ENCODE measurements around the gene HAUS6.

HAUS6 gene

GRCh38 chr9:19130436-19130835, 27.7 kb upstream of the HAUS6 start:
- DNase-seq, result no peak
- Histone ChIP-seq H2BK5ac (ENCODE audit: low read depth, low read length, poor library complexity) (no peak overlapping the region), H3K18ac (ENCODE audit: low read length) (no peak overlapping the region), H2BK120ac (ENCODE audit: insufficient read depth, low read length, poor library complexity) (no peak overlapping the region), H3K9me3 (ENCODE audit: insufficient read depth, low read depth, low read length) (no peaks in the 10 kb centered on the region), H3K4me2 (ENCODE audit: low read length) (peak overlapping the region; percentile 55), H3K36me3 (ENCODE audit: control insufficient read depth in 1 of 2, insufficient read depth in 2 of 2, low read length in 2 of 2) (peaks cover 4 to 6% of the 10 kb centered on the region in 2 experiments), H3K27me3 (ENCODE audit: insufficient read depth, low read length) (no peaks in the 10 kb centered on the region), H3K79me2 (ENCODE audit: control insufficient read depth, insufficient read depth, low read length, poor library complexity) (peaks cover 21% of the 10 kb centered on the region), H4K91ac (ENCODE audit: low read depth, low read length) (peak overlapping the region; percentile 63), H3K14ac (ENCODE audit: low read length) (no peak overlapping the region), H2BK12ac (ENCODE audit: low read length) (peak overlapping the region; percentile 68), H3K79me1 (ENCODE audit: low read length) (peaks cover 26% of the 10 kb centered on the region), H4K12ac (ENCODE audit: low read depth, low read length) (no peak overlapping the region), H2AFZ (ENCODE audit: insufficient read depth, low read length, poor library complexity) (peak overlapping the region; percentile 48), H3K23ac (ENCODE audit: low read length) (no peak overlapping the region), H3K4ac (ENCODE audit: low read depth, low read length) (no peak overlapping the region), H2AK5ac (ENCODE audit: low read length) (no peak overlapping the region), H3K27ac (ENCODE audit: low read depth, low read length) (peak overlapping the region; percentile 54), H3K4me1 (ENCODE audit: control insufficient read depth in 1 of 2, insufficient read depth in 2 of 2, low read length in 2 of 2) (peaks cover 9 to 11% of the 10 kb centered on the region in 2 experiments), H3K4me3 (ENCODE audit: low read depth, low read length) (no peak overlapping the region), H3K9ac (ENCODE audit: low read length) (no peak overlapping the region), H4K8ac (ENCODE audit: low read depth, low read length) (no peak overlapping the region)
- WGBS (ENCODE audit: extremely low coverage, insufficient coverage, insufficient read length), result no CpG with 5 or more reads among the region's 8 CpGs

DNA sequence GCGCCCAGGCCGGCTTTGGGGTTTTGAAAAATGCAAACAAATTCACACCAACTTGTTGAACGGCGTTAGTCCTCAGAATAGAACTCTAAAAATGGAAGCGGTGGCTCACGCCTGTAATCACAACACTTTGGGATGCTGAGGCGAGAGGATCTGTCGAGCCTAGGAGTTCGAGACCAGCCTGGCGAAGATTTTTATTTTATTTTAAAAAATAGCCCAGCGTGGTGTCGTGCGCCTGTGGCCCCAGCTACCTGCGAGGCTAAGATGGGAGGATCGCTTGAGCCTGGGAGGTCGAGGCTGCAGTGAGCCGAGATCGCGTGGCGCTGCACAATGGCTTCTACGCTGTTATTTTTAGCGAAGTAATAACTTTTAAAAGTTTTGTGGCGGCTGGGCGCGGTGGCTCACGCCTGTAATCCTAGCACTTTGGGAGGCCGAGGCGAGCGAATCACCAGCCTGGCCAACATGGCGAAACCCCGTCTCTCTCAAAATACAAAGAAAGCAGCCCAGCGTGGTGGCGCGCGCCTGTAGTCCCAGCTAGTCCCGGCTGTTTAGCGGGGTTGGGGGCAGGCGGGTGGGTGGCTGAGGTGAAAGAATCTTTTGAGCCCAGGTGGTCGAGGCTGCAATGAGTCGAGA, 25.3 kb upstream of the HAUS6 start:
- Histone ChIP-seq H3K9me3 (ENCODE audit: insufficient read depth, low read depth, low read length) (no peaks in the 10 kb centered on the region), H2BK120ac (ENCODE audit: insufficient read depth, low read length, poor library complexity) (peak overlapping the region; percentile 100), H3K14ac (ENCODE audit: low read length) (peak overlapping the region; percentile 92), H3K27ac (ENCODE audit: low read depth, low read length) (peak overlapping the region; percentile 90), H4K12ac (ENCODE audit: low read depth, low read length) (peak overlapping the region; percentile 88), H3K4ac (ENCODE audit: low read depth, low read length) (peak overlapping the region; percentile 100), H3K9ac (ENCODE audit: low read length) (no peak overlapping the region), H2BK12ac (ENCODE audit: low read length) (peak overlapping the region; percentile 82), H3K4me1 (ENCODE audit: control insufficient read depth in 1 of 2, insufficient read depth in 2 of 2, low read length in 2 of 2) (peaks cover 9 to 15% of the 10 kb centered on the region in 2 experiments), H3K18ac (ENCODE audit: low read length) (peak overlapping the region; percentile 97), H4K91ac (ENCODE audit: low read depth, low read length) (peak overlapping the region; percentile 99), H3K23ac (ENCODE audit: low read length) (no peak overlapping the region), H2AK5ac (ENCODE audit: low read length) (peak overlapping the region; percentile 90), H3K4me2 (ENCODE audit: low read length) (peak overlapping the region; percentile 74), H3K79me2 (ENCODE audit: control insufficient read depth, insufficient read depth, low read length, poor library complexity) (peaks cover 21% of the 10 kb centered on the region), H3K36me3 (ENCODE audit: control insufficient read depth in 1 of 2, insufficient read depth in 2 of 2, low read length in 2 of 2) (peaks cover 5 to 10% of the 10 kb centered on the region in 2 experiments), H3K4me3 (ENCODE audit: low read depth, low read length) (peak overlapping the region; percentile 81), H2BK5ac (ENCODE audit: low read depth, low read length, poor library complexity) (peak overlapping the region; percentile 99), H2AFZ (ENCODE audit: insufficient read depth, low read length, poor library complexity) (peak overlapping the region; percentile 94), H3K27me3 (ENCODE audit: insufficient read depth, low read length) (no peaks in the 10 kb centered on the region), H4K8ac (ENCODE audit: low read depth, low read length) (peak overlapping the region; percentile 98), H3K79me1 (ENCODE audit: low read length) (peaks cover 26% of the 10 kb centered on the region)
- no CpG with 5 or more reads among the region's 40 CpGs for whole genome bisulfite sequencing (ENCODE audit: extremely low coverage, insufficient coverage, insufficient read length)
- DNase-seq, result peak; percentile 49 to 61

GRCh38 chr9:19124430-19124793, 21.7 kb upstream of the HAUS6 start:
- Histone ChIP-seq H4K91ac (ENCODE audit: low read depth, low read length) (no peak overlapping the region), H3K27ac (ENCODE audit: low read depth, low read length) (no peak overlapping the region), H3K79me2 (ENCODE audit: control insufficient read depth, insufficient read depth, low read length, poor library complexity) (peaks cover 21% of the 10 kb centered on the region), H3K14ac (ENCODE audit: low read length) (no peak overlapping the region), H3K4ac (ENCODE audit: low read depth, low read length) (no peak overlapping the region), H3K18ac (ENCODE audit: low read length) (no peak overlapping the region), H4K12ac (ENCODE audit: low read depth, low read length) (no peak overlapping the region), H3K79me1 (ENCODE audit: low read length) (peaks cover 25% of the 10 kb centered on the region), H2BK12ac (ENCODE audit: low read length) (no peak overlapping the region), H3K9ac (ENCODE audit: low read length) (no peak overlapping the region), H3K4me2 (ENCODE audit: low read length) (no peak overlapping the region), H3K9me3 (ENCODE audit: insufficient read depth, low read depth, low read length) (no peaks in the 10 kb centered on the region), H3K23ac (ENCODE audit: low read length) (no peak overlapping the region), H3K4me1 (ENCODE audit: control insufficient read depth in 1 of 2, insufficient read depth in 2 of 2, low read length in 2 of 2) (peaks cover 5 to 8% of the 10 kb centered on the region in 2 experiments), H4K8ac (ENCODE audit: low read depth, low read length) (no peak overlapping the region), H3K27me3 (ENCODE audit: insufficient read depth, low read length) (no peaks in the 10 kb centered on the region), H2BK5ac (ENCODE audit: low read depth, low read length, poor library complexity) (no peak overlapping the region), H2AK5ac (ENCODE audit: low read length) (no peak overlapping the region), H3K4me3 (ENCODE audit: low read depth, low read length) (no peak overlapping the region), H2BK120ac (ENCODE audit: insufficient read depth, low read length, poor library complexity) (no peak overlapping the region), H3K36me3 (ENCODE audit: control insufficient read depth in 1 of 2, insufficient read depth in 2 of 2, low read length in 2 of 2) (peaks cover 22 to 33% of the 10 kb centered on the region in 2 experiments), H2AFZ (ENCODE audit: insufficient read depth, low read length, poor library complexity) (no peak overlapping the region)
- DNase-seq, result no peak

DNA sequence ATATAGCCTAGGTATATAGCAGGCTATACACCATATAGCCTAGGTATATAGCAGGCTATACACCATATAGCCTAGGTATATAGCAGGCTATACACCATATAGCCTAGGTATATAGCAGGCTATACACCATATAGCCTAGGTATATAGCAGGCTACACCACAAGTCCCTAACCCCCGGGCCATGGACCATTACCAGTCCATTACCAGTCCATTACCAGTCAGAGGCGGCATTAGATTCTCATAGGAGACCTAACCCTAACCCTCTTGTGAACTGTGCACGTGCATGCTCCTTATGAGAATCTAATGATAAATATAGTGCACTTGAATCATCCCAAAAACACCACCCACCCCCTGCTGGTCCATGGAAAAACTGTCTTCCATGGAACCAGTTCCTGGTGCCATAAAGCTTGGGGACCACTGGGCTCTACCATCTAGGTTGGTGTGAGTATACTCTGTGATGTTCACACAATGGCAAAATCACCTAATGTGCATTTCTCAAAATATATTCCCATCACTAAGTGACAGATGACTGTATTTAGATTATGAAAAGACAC, 19.9 kb upstream of the HAUS6 start:
- no peak overlapping the region for H3K18ac ChIP-seq (ENCODE audit: low read length)
- H3K4me1 ChIP-seq (ENCODE audit: control insufficient read depth in 1 of 2, insufficient read depth in 2 of 2, low read length in 2 of 2), result peaks cover 3 to 6% of the 10 kb centered on the region in 2 experiments
- H3K4me3 ChIP-seq (ENCODE audit: low read depth, low read length), result no peak overlapping the region
- H4K8ac ChIP-seq (ENCODE audit: low read depth, low read length), result no peak overlapping the region
- no peaks in the 10 kb centered on the region for H3K27me3 ChIP-seq (ENCODE audit: insufficient read depth, low read length)
- no peak overlapping the region for H4K91ac ChIP-seq (ENCODE audit: low read depth, low read length)
- H3K9ac ChIP-seq (ENCODE audit: low read length), result no peak overlapping the region
- peaks cover 25 to 46% of the 10 kb centered on the region in 2 experiments for H3K36me3 ChIP-seq (ENCODE audit: control insufficient read depth in 1 of 2, insufficient read depth in 2 of 2, low read length in 2 of 2)
- no peak overlapping the region for H2BK5ac ChIP-seq (ENCODE audit: low read depth, low read length, poor library complexity)
- no peak overlapping the region for H2BK12ac ChIP-seq (ENCODE audit: low read length)
- no peak overlapping the region for H3K23ac ChIP-seq (ENCODE audit: low read length)
- H4K12ac ChIP-seq (ENCODE audit: low read depth, low read length), result no peak overlapping the region
- H2AK5ac ChIP-seq (ENCODE audit: low read length), result no peak overlapping the region
- peaks cover 10% of the 10 kb centered on the region for H3K79me2 ChIP-seq (ENCODE audit: control insufficient read depth, insufficient read depth, low read length, poor library complexity)
- WGBS (ENCODE audit: extremely low coverage, insufficient coverage, insufficient read length), result no CpG with 5 or more reads among the region's 3 CpGs
- H3K4ac ChIP-seq (ENCODE audit: low read depth, low read length), result no peak overlapping the region
- no peak overlapping the region for H3K14ac ChIP-seq (ENCODE audit: low read length)
- no peak overlapping the region for H2BK120ac ChIP-seq (ENCODE audit: insufficient read depth, low read length, poor library complexity)
- peak in 1 of 2 donors; percentile 35 for DNase-seq
- peaks cover 9% of the 10 kb centered on the region for H3K79me1 ChIP-seq (ENCODE audit: low read length)
- no peak overlapping the region for H3K4me2 ChIP-seq (ENCODE audit: low read length)
- H2AFZ ChIP-seq (ENCODE audit: insufficient read depth, low read length, poor library complexity), result no peak overlapping the region
- no peak overlapping the region for H3K27ac ChIP-seq (ENCODE audit: low read depth, low read length)
- no peaks in the 10 kb centered on the region for H3K9me3 ChIP-seq (ENCODE audit: insufficient read depth, low read depth, low read length)
